Mucosa of descending colon (tissue), 3 donors: ENCODE data around the gene TACC2. TPM values are rescaled to one million over a fixed set of nuclear protein-coding genes. Genes with fewer than 3 reads are reported as not detected.

ENCODE experiments used
- ATAC-seq: fragments of 200-7000 bp; cut with Tn5 transposase; one replicate; pipeline ENCODE4 v1.9.1; 2020; ENCODE audit warnings: mild to moderate bottlenecking, moderate library complexity
- DNase-seq, 3 donors: peaks; one replicate each; pipeline ENCODE4 v3.0.0-alpha.2; 2020
- H3K36me3 ChIP-seq: fragments of 200-600 bp; one replicate; pipeline ENCODE4 v1.8.0; 2021; ENCODE audit warnings: low read depth, mild to moderate bottlenecking
- H3K4me1 ChIP-seq: fragments of 200-600 bp; one replicate; pipeline ENCODE4 v1.8.0; 2021; ENCODE audit warnings: low read depth, mild to moderate bottlenecking
- H3K4me3 ChIP-seq: fragments of 200-600 bp; one replicate; pipeline ENCODE4 v1.8.0; 2021; ENCODE audit warnings: mild to moderate bottlenecking
- H3K9me3 ChIP-seq: fragments of 200-600 bp; one replicate; pipeline ENCODE4 v1.8.0; 2021; ENCODE audit warnings: mild to moderate bottlenecking
- intact Hi-C, 2 donors: fragments of 100-400 bp; cut with DNase I in 1 of 2; cut with micrococcal nuclease in 1 of 2; formaldehyde crosslinking; loops; one replicate each; pipeline versions ENCODE4 v1.11.0 to v1.11.1; 2022; cut with DNase I, micrococcal nuclease
- total RNA-seq, 3 donors: library from RNA; stranded (reverse); fragmentation: NEBNext Ultra II Directional in 2 of 3; extraction: Animal tissue kit (Norgen Biotek cat#: 25700) in 2 of 3; gene quantifications; one replicate each; pipeline versions ENCODE4 v1.2.1 to v1.2.4, GENCODE V29; 2021 to 2023
- TF ChIP-seq, protein P1 (sequence below): fragments of 200-600 bp; IDR thresholded peaks from one replicate; pipeline ENCODE4 v1.8.0; 2022; ENCODE audit warnings: antibody characterized with exemption, mild to moderate bottlenecking
- donor health status: DM: no; HTN: no; CAD: no; lungs with moderate emphysema.
- donor health status: DM: no; HTN: no; CAD: no.
- donor health status: DM: no; HTN: yes; CAD: no.

Gene TACC2
- total RNA-seq, 3 donors from 2014 or later, result 97.5 to 170 (median 133) TPM

DNA sequence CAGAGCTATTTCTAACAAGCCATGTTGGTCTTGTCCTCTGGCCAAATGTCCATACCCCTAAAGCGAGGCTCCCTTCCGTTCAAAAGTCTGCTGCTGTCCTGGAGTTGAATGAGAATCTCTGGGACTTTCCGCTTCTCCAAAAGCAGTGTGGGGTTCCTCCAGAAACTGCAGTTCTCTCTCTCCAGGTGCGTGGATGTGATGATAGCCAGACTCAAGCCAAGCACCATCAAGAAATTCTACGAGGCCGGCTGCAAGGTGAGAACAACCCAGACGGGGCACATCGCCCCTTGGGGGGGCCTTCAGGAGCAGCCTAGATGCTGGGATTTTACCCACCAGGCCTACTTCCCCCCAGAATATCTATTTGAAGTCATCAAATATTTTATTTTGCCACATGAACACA, 308.6 kb downstream of the TACC2 start:
- H3K4me3 ChIP-seq, result no peak overlapping the region
- no peak for ATAC-seq
- intact Hi-C loops, result loop anchor here (5.0 kb wide), 2 partner anchors 140 to 270 kb away; no protein-coding TSS in a partner anchor
- no peak for DNase-seq
- TF ChIP-seq, protein P1, sequence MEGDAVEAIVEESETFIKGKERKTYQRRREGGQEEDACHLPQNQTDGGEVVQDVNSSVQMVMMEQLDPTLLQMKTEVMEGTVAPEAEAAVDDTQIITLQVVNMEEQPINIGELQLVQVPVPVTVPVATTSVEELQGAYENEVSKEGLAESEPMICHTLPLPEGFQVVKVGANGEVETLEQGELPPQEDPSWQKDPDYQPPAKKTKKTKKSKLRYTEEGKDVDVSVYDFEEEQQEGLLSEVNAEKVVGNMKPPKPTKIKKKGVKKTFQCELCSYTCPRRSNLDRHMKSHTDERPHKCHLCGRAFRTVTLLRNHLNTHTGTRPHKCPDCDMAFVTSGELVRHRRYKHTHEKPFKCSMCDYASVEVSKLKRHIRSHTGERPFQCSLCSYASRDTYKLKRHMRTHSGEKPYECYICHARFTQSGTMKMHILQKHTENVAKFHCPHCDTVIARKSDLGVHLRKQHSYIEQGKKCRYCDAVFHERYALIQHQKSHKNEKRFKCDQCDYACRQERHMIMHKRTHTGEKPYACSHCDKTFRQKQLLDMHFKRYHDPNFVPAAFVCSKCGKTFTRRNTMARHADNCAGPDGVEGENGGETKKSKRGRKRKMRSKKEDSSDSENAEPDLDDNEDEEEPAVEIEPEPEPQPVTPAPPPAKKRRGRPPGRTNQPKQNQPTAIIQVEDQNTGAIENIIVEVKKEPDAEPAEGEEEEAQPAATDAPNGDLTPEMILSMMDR, result no peak
- no peaks in the 10 kb centered on the region for H3K36me3 ChIP-seq
- peaks cover 6% of the 10 kb centered on the region for H3K4me1 ChIP-seq
- H3K9me3 ChIP-seq, result no peaks in the 10 kb centered on the region

DNA sequence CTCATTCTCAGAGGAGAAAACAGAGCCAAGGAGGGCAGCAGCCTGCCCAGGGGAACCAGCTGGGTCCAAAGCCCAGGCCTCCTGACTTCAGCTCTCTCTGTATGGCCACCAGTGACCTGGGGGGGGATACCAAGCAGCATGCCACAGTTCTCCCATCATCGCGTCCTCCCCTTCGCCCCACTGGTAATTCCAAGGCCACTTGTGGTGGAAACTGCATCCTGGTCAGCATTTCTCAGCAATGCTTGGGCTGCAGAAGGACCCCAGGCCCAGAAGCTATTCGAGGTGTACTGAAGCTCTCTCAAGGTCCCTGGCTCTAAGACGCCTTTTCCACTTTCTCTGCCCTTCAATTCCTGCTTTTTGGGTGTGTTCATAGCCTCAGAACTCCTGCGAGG, 309.2 kb downstream of the TACC2 start:
- TF ChIP-seq, protein P1, result no peak
- ATAC-seq (no peak), DNase-seq (no peak)
- intact Hi-C loops, result loop anchor here (5.0 kb wide), 2 partner anchors 139 to 269 kb away; no protein-coding TSS in a partner anchor
- no peaks in the 10 kb centered on the region for H3K9me3 ChIP-seq
- H3K36me3 ChIP-seq, result no peaks in the 10 kb centered on the region
- H3K4me3 ChIP-seq, result no peak overlapping the region
- H3K4me1 ChIP-seq, result peaks cover 6% of the 10 kb centered on the region

DNA sequence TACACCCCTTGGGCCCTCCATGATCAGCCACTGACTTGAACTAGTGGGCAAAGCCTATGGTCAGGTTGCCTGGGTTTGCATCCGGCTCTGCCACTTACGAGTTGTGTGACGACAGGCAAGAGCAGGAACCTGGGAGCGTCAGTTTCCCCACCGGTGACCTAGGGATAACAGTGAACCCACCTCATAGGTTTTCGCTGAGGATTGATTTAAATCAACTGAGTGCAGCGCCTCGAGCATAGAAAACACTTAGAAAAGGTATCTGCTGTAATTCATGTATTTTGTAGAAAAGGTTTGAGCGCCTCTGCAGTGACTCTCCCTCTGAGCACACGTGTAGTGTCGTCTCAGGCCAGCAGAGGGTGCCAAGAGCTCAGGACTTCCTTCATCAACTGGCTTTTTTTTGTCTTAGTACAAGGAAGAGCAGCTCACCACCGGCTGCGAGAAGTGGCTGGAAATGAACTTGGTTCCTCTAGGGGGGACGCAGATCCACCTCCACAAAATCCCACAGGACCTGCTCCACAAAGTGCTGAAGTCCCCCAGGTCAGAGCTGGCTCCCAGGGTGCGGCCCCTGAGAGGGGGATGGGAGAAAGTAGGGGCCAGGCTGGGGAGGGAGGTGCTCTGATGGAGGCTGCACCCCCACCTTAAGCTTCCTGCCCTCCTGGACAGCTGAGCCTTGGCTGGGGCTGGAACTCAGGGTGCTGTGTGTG, 309.8 kb downstream of the TACC2 start:
- DNase-seq (peak in 2 of 3 donors; percentile 81 to 84), ATAC-seq (peak; percentile 96)
- no peaks in the 10 kb centered on the region for H3K9me3 ChIP-seq
- intact Hi-C loops, result loop anchor here (1.0 to 5.0 kb wide), 3 partner anchors 137 to 269 kb away; no protein-coding TSS in a partner anchor
- TF ChIP-seq, protein P1, result peak; percentile 85
- no peak overlapping the region for H3K4me3 ChIP-seq
- no peaks in the 10 kb centered on the region for H3K36me3 ChIP-seq
- H3K4me1 ChIP-seq, result peaks cover 6% of the 10 kb centered on the region

DNA sequence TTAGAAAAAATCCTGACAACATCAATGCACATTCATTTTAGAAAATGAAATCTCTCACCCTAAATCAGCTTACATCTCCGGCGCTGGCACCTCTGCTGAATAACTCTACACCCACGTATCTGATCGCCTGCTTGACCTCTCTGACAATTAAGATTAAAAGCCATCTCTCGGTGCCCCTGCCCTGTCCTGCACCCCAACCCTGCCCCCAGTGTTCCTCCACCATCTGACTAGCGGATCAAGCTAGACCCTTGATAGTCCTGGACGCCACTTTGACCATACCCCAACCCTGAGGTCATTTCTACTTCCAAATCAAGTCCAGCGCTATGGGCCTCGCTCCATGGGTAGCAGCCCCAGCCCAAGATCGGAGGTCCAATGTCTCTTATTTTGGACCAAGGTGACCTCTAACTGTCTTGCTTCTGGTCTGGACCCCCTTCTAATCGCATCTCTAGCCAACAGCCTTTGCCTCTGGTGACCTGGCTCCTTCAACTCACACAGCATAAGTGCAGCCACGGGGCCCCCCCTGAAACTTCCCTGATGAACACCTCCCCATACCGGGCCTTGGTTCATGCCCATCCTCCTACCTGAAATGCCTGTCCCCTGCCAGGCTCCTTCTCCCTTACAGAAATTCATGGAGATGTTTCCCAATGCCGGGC, 310.6 kb downstream of the TACC2 start:
- Histone ChIP-seq H3K9me3 (no peaks in the 10 kb centered on the region), H3K4me3 (no peak overlapping the region), H3K36me3 (no peaks in the 10 kb centered on the region), H3K4me1 (no peaks in the 10 kb centered on the region)
- DNase-seq, result no peak
- ATAC-seq, result no peak
- TF ChIP-seq, protein P1, result no peak
- intact Hi-C loops, result loop anchor here (1.0 to 5.0 kb wide), 3 partner anchors 136 to 268 kb away; no protein-coding TSS in a partner anchor

DNA sequence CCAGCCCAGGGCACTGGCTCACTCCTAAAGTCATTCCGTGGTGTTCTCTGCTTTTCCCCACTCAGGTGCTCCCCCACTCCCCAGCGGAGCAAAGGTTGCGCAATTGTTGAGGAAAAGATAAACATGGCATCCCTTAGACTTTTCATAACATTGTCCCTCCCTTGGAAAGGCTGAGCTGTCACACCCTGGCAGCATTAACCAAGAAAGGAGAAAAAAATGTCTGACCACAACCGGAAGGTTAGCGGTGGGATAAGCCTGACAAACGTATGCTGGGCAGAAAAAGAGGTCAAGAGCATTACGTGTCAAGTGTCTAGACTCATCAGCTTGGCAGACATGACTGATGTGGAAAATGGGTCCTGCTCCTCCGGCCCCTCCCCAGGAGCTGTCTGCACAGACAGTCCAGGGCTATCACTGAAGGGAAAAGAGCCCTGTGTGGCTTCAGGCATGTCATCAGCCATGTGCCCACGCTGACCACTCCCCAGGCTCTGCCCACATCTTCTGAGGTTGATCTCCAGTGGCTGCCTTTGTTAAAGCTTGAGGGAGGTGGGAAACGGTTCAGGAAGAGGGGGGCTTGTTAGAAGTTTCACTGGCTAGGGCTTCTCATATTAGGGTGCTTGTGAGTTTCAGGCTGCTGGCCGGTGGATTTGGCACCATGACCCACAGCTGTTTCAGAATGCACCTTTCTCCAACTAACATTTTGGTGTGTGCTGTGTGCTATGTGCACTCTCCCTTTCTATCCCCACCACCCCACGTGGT, 312.3 kb downstream of the TACC2 start:
- DNase-seq (no peak), ATAC-seq (no peak)
- intact Hi-C loops, result no loop called here
- TF ChIP-seq, protein P1, result no peak
- Histone ChIP-seq H3K4me1 (no peaks in the 10 kb centered on the region), H3K36me3 (no peaks in the 10 kb centered on the region), H3K4me3 (no peak overlapping the region), H3K9me3 (no peaks in the 10 kb centered on the region)
